Measurements from ENCODE around the gene FAM184B. TPM values are rescaled to one million over a fixed set of nuclear protein-coding genes. Genes with fewer than 3 reads are reported as not detected.

FAM184B gene
- total and polyA plus RNA-seq, 10 donors: 0.03 to 0.04 (median 0.03) TPM; not detected in 7

DNA sequence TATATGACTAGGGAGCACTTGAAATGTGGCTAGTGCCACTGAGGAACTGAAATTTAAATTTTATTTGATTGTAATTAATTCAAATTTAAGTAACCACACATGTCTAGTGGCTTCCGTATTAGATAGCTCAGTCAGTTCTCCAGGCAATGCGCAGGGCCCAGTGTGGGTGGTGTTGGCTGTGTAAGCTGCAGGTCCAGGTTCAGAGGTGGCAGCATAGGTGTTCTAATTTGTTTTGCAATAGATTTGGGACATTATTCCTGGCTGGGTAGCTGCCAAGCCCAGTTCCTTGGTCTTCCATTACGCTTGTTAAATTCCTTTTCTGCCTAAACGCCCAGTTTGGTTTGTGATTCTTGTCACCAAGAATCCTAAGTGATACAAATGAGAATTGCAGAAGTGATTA, 79.5 kb downstream of the FAM184B start:
- Histone ChIP-seq H3K36me3 (no peaks in the 10 kb centered on the region), H3K27ac (no peak overlapping the region), H3K4me3 (no peak overlapping the region), H3K4me1 (no peaks in the 10 kb centered on the region), H3K27me3 (replicated peaks in 1 of 7) (no peaks in the 10 kb centered on the region), H3K9me3 (peaks cover 0 to 25% (median 21%) of the 10 kb centered on the region in 8 donors)
- no peak for TF ChIP-seq POLR2A (IDR thresholded peaks at IDR 0.05)
- intact Hi-C loops (cut with DNase I; ENCODE audit: low total_unique reads): no loop called here
- DNase-seq: no peak
- WGBS, 5 donors: 91 to 97% (median 92%) methylated on average over 4 of the region's 4 CpGs

- H3K4me3 ChIP-seq: no peak overlapping the region
- H3K4me1 ChIP-seq: no peaks in the 10 kb centered on the region
- peaks cover 0 to 25% (median 21%) of the 10 kb centered on the region in 8 donors for H3K9me3 ChIP-seq
- intact Hi-C loops (cut with DNase I; ENCODE audit: low total_unique reads): no loop called here
- no peak overlapping the region for H3K27ac ChIP-seq
- no peaks in the 10 kb centered on the region for H3K27me3 ChIP-seq (replicated peaks in 1 of 7)
- H3K36me3 ChIP-seq: no peaks in the 10 kb centered on the region
- TF ChIP-seq, protein P1, sequence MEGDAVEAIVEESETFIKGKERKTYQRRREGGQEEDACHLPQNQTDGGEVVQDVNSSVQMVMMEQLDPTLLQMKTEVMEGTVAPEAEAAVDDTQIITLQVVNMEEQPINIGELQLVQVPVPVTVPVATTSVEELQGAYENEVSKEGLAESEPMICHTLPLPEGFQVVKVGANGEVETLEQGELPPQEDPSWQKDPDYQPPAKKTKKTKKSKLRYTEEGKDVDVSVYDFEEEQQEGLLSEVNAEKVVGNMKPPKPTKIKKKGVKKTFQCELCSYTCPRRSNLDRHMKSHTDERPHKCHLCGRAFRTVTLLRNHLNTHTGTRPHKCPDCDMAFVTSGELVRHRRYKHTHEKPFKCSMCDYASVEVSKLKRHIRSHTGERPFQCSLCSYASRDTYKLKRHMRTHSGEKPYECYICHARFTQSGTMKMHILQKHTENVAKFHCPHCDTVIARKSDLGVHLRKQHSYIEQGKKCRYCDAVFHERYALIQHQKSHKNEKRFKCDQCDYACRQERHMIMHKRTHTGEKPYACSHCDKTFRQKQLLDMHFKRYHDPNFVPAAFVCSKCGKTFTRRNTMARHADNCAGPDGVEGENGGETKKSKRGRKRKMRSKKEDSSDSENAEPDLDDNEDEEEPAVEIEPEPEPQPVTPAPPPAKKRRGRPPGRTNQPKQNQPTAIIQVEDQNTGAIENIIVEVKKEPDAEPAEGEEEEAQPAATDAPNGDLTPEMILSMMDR (IDR thresholded peaks at IDR 0.05 in 8 of 11, conservative IDR thresholded peaks at IDR 0.05 in 3 of 11): no peak
- TF ChIP-seq POLR2A (IDR thresholded peaks at IDR 0.05) (no peak), POLR2AphosphoS5 (IDR thresholded peaks at IDR 0.05) (no peak)
- 89 to 96% (median 93%) methylated on average over 8 of the region's 8 CpGs for WGBS, 5 donors
- no peak for DNase-seq
Observed at GRCh38 chr4:17701138-17701839, 80.1 kb downstream of the FAM184B start.

DNA sequence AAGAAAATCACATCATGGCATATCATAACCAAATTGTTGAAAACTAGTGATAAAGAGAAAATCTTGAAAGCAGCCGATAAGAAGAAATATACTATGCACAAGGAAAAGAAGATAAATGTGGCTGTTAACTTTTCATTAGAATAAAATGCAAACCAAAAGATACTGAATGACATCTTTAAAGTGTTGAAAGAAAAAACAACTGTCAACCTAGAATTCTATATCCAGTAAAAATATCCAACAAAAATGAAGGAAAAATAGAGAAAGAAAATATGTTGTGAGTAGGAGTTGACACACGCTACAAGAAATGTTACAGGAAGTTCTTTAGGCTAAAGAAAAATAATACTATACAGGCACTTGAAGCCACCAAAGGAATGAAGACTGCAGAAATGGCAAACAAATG, 82.0 kb downstream of the FAM184B start:
- Histone ChIP-seq H3K27ac (no peak overlapping the region), H3K36me3 (no peaks in the 10 kb centered on the region), H3K4me1 (no peaks in the 10 kb centered on the region), H3K27me3 (replicated peaks in 1 of 7) (no peaks in the 10 kb centered on the region), H3K4me3 (no peak overlapping the region), H3K9me3 (peaks cover 0 to 25% (median 21%) of the 10 kb centered on the region in 8 donors)
- no peak for DNase-seq
- intact Hi-C loops (cut with DNase I; ENCODE audit: low total_unique reads): no loop called here
- no peak for TF ChIP-seq POLR2A (IDR thresholded peaks at IDR 0.05)
- TF ChIP-seq, protein P1 (IDR thresholded peaks at IDR 0.05 in 8 of 11, conservative IDR thresholded peaks at IDR 0.05 in 3 of 11): no peak
- no peak for TF ChIP-seq POLR2AphosphoS5 (IDR thresholded peaks at IDR 0.05)
- 49 to 88% (median 68%) methylated on average over 2 of the region's 2 CpGs for WGBS, 5 donors

DNA sequence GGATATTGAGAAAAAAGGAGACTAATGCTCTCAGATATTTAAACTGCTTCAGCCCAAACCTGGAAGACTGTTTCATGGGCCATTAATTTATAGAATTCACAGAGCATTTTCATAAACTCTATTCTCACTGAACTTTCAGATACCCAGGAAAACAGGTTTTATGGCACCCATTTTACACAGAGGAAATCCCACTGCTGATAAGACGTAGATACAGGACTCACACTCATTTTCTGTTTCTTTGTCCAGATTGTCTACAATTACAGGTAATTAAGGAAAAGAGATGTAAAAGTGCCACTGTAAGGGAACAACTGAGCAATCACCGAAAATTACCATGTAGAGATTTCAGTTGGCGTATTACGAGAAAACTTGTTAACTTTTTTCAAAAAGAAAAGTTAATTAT, 83.3 kb downstream of the FAM184B start:
- no peaks in the 10 kb centered on the region for H3K36me3 ChIP-seq
- no peaks in the 10 kb centered on the region for H3K27me3 ChIP-seq (replicated peaks in 1 of 7)
- no peak for DNase-seq
- no peak for TF ChIP-seq POLR2AphosphoS5 (IDR thresholded peaks at IDR 0.05)
- TF ChIP-seq, protein P1 (IDR thresholded peaks at IDR 0.05 in 8 of 11, conservative IDR thresholded peaks at IDR 0.05 in 3 of 11): no peak
- intact Hi-C loops (cut with DNase I; ENCODE audit: low total_unique reads): no loop called here
- 67 to 70% (median 70%) methylated on average over 4 of the region's 4 CpGs for WGBS, 5 donors
- peaks cover 0 to 25% (median 21%) of the 10 kb centered on the region in 8 donors for H3K9me3 ChIP-seq
- no peak overlapping the region for H3K27ac ChIP-seq
- no peak overlapping the region for H3K4me3 ChIP-seq
- no peaks in the 10 kb centered on the region for H3K4me1 ChIP-seq

Data from spleen (tissue), 11 donors.